ENCODE results near the gene ATP9A.

ATP9A gene

GRCh38 chr20:51554538-51555165, 213.5 kb downstream of the ATP9A start:
- no peak for TF ChIP-seq CTCF (IDR thresholded peaks at IDR 0.05; ENCODE audit: control insufficient read depth, extremely low read depth, insufficient read depth)
- DNase-seq (ENCODE audit: low read depth): no peak
- no peak overlapping the region for H3K4me3 ChIP-seq (ENCODE audit: low read depth, low read length)

GRCh38 chr20:51553897-51554486, 214.2 kb downstream of the ATP9A start:
- TF ChIP-seq CTCF (IDR thresholded peaks at IDR 0.05; ENCODE audit: control insufficient read depth, extremely low read depth, insufficient read depth): no peak
- no peak for DNase-seq (ENCODE audit: low read depth)
- H3K4me3 ChIP-seq (ENCODE audit: low read depth, low read length): no peak overlapping the region

GRCh38 chr20:51551186-51551585, 217.0 kb downstream of the ATP9A start:
- DNase-seq (ENCODE audit: low read depth): no peak
- no peak for TF ChIP-seq CTCF (IDR thresholded peaks at IDR 0.05; ENCODE audit: control insufficient read depth, extremely low read depth, insufficient read depth)
- no peak overlapping the region for H3K4me3 ChIP-seq (ENCODE audit: low read depth, low read length)

GRCh38 chr20:51549474-51549873, 218.7 kb downstream of the ATP9A start:
- no peak for DNase-seq (ENCODE audit: low read depth)
- TF ChIP-seq CTCF (IDR thresholded peaks at IDR 0.05; ENCODE audit: control insufficient read depth, extremely low read depth, insufficient read depth): no peak
- H3K4me3 ChIP-seq (ENCODE audit: low read depth, low read length): no peak overlapping the region

GRCh38 chr20:51547951-51548350, 220.2 kb downstream of the ATP9A start:
- H3K4me3 ChIP-seq (ENCODE audit: low read depth, low read length): no peak overlapping the region
- no peak for TF ChIP-seq CTCF (IDR thresholded peaks at IDR 0.05; ENCODE audit: control insufficient read depth, extremely low read depth, insufficient read depth)
- no peak for DNase-seq (ENCODE audit: low read depth)

Measured in LNCaP clone FGC (cell line).